Loucy (cell line): Measurements from ENCODE around the gene NOTO.
A peak's percentile ranks its signal among the peaks of the same experiment; 100 is the strongest.

ENCODE experiments used
- CTCF ChIP-seq: fragments of 200-600 bp; sonication (generic); conservative IDR thresholded peaks from 2 replicates; pipeline ENCODE4 v1.5.1; 2014; ENCODE audit warnings: mild to moderate bottlenecking, antibody characterized with exemption, low read length
- EZH2phosphoT487 ChIP-seq: fragments of 200-600 bp; IDR thresholded peaks from 2 replicates; pipeline ENCODE4 v1.6.1; 2018; ENCODE audit warnings: antibody characterized with exemption, mild to moderate bottlenecking, moderate library complexity, borderline replicate concordance

DNA sequence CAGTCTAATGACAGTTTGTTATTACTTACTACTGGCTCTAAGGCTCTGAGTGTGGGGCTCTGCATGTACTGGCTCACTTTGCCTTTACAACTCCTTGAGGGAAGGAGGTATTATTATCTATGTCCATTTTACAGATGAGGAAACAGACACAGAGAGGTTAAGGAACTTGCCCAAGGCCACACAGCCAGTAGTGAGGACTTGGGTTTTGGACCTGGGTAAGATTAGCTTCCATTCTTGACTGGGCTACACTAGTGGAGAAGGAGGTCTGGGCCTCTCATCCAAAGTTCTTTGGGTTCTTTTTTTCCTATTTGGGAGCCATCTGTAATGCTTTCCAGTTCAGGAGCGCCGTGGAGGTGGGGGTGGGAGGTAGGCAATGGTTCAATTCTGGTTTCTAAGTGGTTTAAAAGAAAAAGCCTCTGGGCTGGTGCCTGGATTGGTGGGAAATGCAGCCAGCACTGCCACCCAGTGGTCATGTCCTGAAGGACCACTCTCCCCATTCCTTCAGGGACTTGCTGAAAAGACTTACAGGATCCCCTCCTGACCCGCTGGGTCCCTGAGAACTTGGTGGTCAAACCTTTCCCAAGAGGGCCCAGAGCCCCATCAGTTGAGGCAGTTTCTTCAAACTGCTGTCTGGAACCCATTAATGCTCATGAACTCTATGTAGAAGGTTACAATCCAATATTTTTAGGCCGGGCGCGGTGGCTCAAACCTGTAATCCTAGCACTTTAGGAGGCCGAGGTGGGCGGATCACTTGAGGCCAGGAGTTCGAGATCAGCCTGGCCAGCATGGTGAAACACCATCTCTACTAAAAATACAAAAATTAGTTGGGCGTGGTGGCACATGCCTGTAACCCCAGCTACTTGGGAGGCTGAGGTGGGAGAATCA is 38.6 kb upstream of the NOTO start:
- TF ChIP-seq CTCF (peak; percentile 79), EZH2phosphoT487 (no peak)
